Stimulated activated CD8-positive, alpha-beta memory T cell treated with anti-CD3 and anti-CD28 coated beads, Interleukin-12 subunit alpha, Interleukin-12 subunit beta, amount 100 ng/mL, for 24 hours (primary cell): ENCODE measurements around the gene FSIP1.

Source experiments
- DNase-seq: peaks from one replicate; pipeline ENCODE4 v3.0.0-alpha.2; 2020; ENCODE audit errors: extremely low read depth

FSIP1 gene

GRCh38 chr15:39645138-39645975 lies 137.3 kb downstream of the FSIP1 start:
- no peak for DNase-seq

- DNase-seq, result no peak
Measured at GRCh38 chr15:39644136-39644535, 138.5 kb downstream of the FSIP1 start.

GRCh38 chr15:39643727-39644126 lies 138.9 kb downstream of the FSIP1 start:
- no peak for DNase-seq

GRCh38 chr15:39642011-39642640 lies 140.5 kb downstream of the FSIP1 start:
- DNase-seq, result no peak

GRCh38 chr15:39641191-39641889 lies 141.3 kb downstream of the FSIP1 start:
- DNase-seq, result no peak

- no peak for DNase-seq
Measured at GRCh38 chr15:39640665-39641064, 142.0 kb downstream of the FSIP1 start.

GRCh38 chr15:39639037-39639436 lies 143.6 kb downstream of the FSIP1 start:
- no peak for DNase-seq

- no peak for DNase-seq
Measured at GRCh38 chr15:39638041-39638440, 144.6 kb downstream of the FSIP1 start.

- DNase-seq, result no peak
Measured at GRCh38 chr15:39631357-39631756, 151.3 kb downstream of the FSIP1 start.

GRCh38 chr15:39629906-39630305 lies 152.7 kb downstream of the FSIP1 start:
- DNase-seq, result no peak

GRCh38 chr15:39629371-39629770 lies 153.3 kb downstream of the FSIP1 start:
- DNase-seq, result no peak

- no peak for DNase-seq
Measured at GRCh38 chr15:39628546-39629257, 153.9 kb downstream of the FSIP1 start.

- no peak for DNase-seq
Measured at GRCh38 chr15:39628144-39628508, 154.5 kb downstream of the FSIP1 start.

- no peak for DNase-seq
Measured at GRCh38 chr15:39627451-39628143, 155.0 kb downstream of the FSIP1 start.

GRCh38 chr15:39625856-39626255 lies 156.8 kb downstream of the FSIP1 start:
- no peak for DNase-seq

- DNase-seq, result no peak
Measured at GRCh38 chr15:39625451-39625850, 157.2 kb downstream of the FSIP1 start.

- DNase-seq, result peak; percentile 9
Measured at GRCh38 chr15:39624806-39625205, 157.8 kb downstream of the FSIP1 start.

- no peak for DNase-seq
Measured at GRCh38 chr15:39623529-39623931, 159.1 kb downstream of the FSIP1 start.

GRCh38 chr15:39622660-39623516 lies 159.8 kb downstream of the FSIP1 start:
- no peak for DNase-seq

- no peak for DNase-seq
Measured at GRCh38 chr15:39621976-39622375, 160.7 kb downstream of the FSIP1 start.

GRCh38 chr15:39621210-39621609 lies 161.4 kb downstream of the FSIP1 start:
- DNase-seq, result no peak
